Amygdala (tissue), 56 donors: ENCODE data around the gene ZEB2.
"Not testable (repeated sequence)": the region's sequence is repeated elsewhere in the genome, so short reads cannot be mapped to it uniquely, and the experiment has no call there.

Experiments used
- DNase-seq, 56 donors: peaks; one replicate each; lab custom pipeline; 2025; lab: John Stamatoyannopoulos, UW

ZEB2 gene

GRCh38 chr2:144364944-144365738, 154.8 kb downstream of the ZEB2 start:
- DNase-seq = no peak

- DNase-seq = not testable (repeated sequence)
Observed at GRCh38 chr2:144364247-144364646, 155.7 kb downstream of the ZEB2 start.

- no peak for DNase-seq
Observed at GRCh38 chr2:144362401-144362800, 157.5 kb downstream of the ZEB2 start.

- DNase-seq = no peak
Observed at GRCh38 chr2:144361742-144362141, 158.2 kb downstream of the ZEB2 start.

DNA sequence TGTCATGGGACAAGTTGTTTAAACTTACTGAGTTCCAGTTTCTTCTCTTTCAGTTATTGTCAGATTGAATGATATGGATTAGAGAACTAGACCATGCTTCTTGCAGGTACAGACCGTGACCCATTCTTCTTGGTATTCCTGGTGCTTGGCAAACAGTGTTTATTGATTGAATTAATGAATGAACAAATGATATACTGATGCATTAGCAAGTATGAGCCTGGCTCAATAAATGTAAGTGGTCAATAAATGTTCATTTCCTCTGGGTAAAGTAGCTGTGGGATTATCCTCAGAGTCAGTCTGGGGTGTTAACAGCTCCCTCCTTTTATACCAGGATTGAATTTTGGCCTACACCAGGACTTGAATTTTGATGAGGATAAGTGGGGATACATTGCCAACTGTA, 160.2 kb downstream of the ZEB2 start:
- DNase-seq = no peak

DNA sequence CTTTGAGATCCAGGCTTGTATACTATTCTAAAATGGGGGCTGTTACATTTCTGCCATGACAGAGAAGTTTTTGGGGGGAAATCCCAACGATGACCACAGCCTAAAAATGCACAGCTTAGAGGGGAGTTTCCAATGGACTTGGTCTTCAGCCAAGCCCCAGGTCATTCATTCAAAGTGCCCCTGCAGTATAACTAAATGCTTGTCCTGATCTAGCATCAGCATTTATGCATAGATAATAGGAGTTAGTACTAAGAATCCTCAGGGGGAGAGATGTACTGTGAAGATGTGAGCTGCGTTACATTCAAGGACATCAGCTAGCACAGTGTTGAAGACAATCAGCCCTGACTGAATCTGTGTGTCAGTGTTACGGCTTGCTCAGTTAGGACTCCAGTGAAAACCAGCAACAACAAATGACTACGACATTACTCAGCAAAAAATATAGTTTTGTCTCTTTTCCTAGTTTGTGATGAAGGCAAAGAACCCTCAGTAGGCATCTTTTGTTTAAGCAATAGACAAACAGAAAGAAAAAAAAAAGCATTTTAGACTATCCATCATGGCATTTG, 160.9 kb downstream of the ZEB2 start:
- no peak for DNase-seq

GRCh38 chr2:144358374-144358964, 161.4 kb downstream of the ZEB2 start:
- no peak for DNase-seq

DNA sequence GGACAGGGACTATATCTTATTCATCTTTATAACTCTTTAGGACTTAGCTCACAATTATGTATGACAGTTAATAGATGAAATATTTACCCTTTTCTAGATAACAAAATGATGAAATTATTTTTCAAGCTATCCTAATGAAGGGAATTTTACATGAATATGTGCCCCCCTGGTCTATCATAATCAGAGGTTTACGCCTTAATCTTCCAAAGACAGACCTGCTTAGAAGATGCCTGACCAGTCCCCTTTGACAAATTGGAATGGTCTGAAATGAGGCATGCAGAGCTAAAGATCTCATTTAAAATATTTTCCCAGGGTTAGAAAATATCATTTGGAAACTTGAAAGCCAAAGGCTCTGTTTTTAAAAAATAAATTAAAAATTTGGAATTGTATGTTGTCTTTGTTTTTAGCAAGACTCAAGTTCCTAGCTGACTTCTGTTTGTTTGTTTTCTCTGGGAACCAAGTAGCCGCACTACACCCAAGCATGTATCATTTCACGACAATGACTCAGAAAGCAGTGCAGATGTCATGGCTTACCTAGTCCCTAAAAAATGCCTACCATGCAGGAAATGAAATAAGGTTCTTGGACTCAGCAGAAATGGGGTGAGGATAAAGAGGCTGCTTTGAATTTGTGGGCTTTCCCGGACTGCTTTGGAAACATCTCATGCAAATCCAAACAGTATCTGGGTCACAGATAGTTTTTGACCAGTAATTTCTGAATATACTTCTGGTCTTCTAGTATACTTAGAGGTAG, 162.1 kb downstream of the ZEB2 start:
- no peak for DNase-seq

GRCh38 chr2:144356402-144356801, 163.5 kb downstream of the ZEB2 start:
- no peak for DNase-seq

- no peak for DNase-seq
Observed at GRCh38 chr2:144354953-144355352, 165.0 kb downstream of the ZEB2 start.

DNA sequence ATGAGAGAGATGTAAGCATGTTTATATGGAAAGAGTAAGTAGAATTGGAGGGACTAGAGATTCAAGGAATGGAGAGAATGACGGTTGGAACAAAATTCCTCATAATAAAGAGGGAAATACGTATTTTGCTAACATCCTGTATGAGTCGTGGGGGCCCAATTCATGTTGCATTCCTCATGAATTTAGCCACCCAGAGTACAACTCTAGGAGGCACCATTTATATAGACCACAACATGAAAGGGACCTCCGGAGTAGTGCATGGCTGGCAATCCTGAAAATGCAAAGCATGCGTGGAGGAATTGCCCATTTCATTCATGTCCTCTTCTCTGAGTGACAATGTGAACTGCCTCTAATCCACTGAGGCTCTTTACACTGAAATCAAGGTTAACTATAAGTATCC, 168.2 kb downstream of the ZEB2 start:
- no peak for DNase-seq

DNA sequence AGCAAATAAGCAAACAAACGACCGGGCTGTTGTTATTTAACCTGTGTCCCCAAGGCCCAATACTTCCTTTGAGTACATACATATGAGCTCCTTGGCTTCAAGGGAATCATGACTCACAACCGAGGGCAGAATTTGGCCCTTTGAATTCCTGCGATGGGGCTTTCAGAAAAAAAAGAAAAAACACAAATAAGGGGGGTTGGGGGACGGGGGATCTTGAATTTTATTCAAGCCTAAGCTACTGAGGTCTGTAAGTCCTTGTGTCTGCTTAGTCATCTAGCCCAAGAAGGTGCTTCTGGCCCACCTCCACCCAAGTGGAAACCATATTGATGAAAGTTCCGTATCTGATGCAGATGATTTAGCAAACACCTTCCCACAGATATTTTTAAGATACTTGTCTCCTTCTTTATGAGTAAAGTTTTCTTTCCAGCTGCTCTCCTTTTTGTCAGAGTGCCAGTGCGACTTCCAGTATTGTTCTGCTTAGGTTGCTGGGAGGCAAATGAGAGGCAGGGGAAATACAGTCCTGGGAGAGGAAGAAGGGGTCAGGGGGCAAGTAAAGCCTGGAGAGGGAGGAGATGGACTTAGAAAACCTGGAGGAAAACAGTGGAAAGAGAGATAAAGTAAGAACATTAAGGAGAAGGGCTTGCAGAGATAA, 169.6 kb downstream of the ZEB2 start:
- no peak for DNase-seq

- DNase-seq = no peak
Observed at GRCh38 chr2:144349674-144350073, 170.2 kb downstream of the ZEB2 start.

DNA sequence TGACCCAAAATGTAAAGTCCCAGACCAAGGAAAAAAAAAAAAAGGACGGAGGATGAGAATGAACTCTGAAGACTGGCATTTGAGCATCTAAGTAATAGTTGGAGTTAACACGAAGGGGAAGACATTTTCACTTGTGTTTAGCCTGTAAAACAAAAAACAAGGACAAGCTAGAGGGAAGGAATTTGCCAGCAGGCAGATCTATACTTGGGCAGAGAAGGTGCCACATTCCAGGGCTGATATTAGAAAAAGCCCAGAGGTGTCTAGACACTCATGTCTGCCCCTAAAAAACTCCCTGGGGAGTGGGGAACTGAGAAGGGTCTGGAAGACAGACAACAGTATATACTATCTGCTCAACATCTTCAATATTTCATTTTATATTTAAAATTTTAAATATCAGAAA, 171.1 kb downstream of the ZEB2 start:
- DNase-seq = no peak

DNA sequence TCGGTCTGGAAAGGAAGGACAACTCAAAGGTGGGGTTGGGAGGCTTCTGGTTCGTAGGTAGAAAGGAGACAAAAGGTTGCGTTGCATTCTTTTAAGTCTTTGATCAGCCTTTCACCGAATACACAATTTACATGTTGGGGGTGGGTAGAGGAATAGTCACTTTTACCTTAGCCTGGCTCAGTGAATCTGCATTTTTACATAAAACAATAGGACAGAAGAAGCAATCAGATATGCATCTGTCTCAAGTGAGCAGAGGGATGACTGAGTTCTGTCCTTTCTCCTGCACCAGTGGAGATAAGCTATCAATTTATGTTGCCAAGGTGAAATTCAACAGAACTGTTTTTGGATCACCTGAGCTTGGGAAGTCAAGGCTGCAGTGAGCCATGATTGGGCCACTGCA, 173.7 kb downstream of the ZEB2 start:
- DNase-seq = no peak

- DNase-seq = no peak
Observed at GRCh38 chr2:144343145-144343544, 176.8 kb downstream of the ZEB2 start.

- no peak for DNase-seq
Observed at GRCh38 chr2:144341538-144341937, 178.4 kb downstream of the ZEB2 start.

DNA sequence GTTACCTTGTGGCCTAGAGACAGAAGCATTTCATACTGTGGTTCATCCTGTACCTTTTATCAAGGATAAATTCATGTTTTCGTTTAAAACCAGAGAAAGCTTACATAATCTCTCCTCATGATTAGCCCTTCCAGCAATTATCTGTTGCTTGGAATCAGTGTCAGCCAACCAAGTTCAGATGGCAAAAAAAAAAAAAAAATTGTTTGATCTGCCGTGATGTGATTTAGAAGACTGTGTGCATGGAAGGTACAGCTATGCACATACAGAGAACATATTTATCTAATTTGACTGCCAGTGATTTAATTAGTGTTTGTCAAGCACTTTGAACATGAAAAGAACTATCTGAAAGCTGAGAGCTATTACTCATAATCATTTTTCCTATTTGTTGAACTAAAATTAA, 180.9 kb downstream of the ZEB2 start:
- DNase-seq = no peak

DNA sequence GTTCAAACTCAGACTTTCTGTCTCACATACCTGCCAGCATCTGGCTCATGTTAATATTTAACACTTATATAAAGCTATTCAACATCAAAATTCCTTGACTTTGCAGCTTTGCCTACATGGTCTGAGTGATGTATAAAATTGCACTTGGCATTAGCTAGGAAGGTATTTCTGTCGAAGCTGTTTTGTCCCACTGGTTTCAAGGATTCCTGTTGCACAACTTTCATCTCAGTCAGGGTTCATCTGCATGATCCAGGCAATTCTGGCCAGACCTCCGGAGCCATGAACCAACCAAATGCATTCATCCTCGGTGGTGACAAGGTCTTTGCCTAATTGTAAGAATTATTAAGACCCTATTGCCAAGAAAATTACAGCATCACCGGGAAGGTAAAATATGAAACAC, 185.4 kb downstream of the ZEB2 start:
- no peak for DNase-seq
